GM12878 (cell line): ENCODE measurements around the gene SOS1. TPM values are rescaled to one million over a fixed set of nuclear protein-coding genes. Genes with fewer than 3 reads are reported as not detected.

ENCODE experiments used
- ATAC-seq: fragments of 200-7000 bp; cut with Tn5 transposase; 3 replicates; pipeline ENCODE4 v1.9.1; 2020; ENCODE audit warnings: mild to moderate bottlenecking, moderate library complexity
- BruUV-seq: library from RNA; stranded (reverse); fragments of 400-500 nt; replicated peaks from 2 replicates; lab custom pipeline; 2021; lab: Mats Ljungman, UMichigan
- CTCF ChIA-PET: fragments of 300-600 bp; sonication (Branson Sonifier 250); formaldehyde crosslinking; extraction: SDS; loops from one replicate; lab custom pipeline; 2021; ENCODE audit warnings: inconsistent platforms; lab: Yijun Ruan, JAX
- POLR2A ChIA-PET: fragments of 350-600 bp; formaldehyde crosslinking; extraction: SDS; loops from one replicate; lab custom pipeline; 2021; ENCODE audit warnings: inconsistent platforms; lab: Charles Lee
- RAD21 ChIA-PET: fragments of 300-600 bp; sonication (Branson Sonifier 250); formaldehyde crosslinking; loops from one replicate; lab custom pipeline; 2023; ENCODE audit warnings: antibody characterized with exemption; ENCODE audit not compliant: unreplicated experiment; lab: Charles Lee
- SMC1A ChIA-PET: fragments of 300-600 bp; sonication (Branson Sonifier 250); formaldehyde crosslinking; loops from one replicate; lab custom pipeline; 2023; ENCODE audit not compliant: unreplicated experiment, uncharacterized antibody; lab: Charles Lee
- DNase-seq: peaks from one replicate; pipeline ENCODE4 v3.0.0-alpha.2; 2011; ENCODE audit warnings: low read depth, low spot score
- FAIRE-seq: peaks from 3 replicates; lab custom pipeline; 2011; peaks lifted over from hg19 to GRCh38; lab: Jason Lieb, UNC
- H2AFZ ChIP-seq: 2 replicates; pipeline ENCODE4 v1.6.0; 2011; ENCODE audit warnings: low read depth, low read length, control low read depth; ENCODE audit not compliant: control insufficient read depth
- H3K27ac ChIP-seq: 2 replicates; pipeline ENCODE4 v1.5.1; 2011; ENCODE audit warnings: control low read depth; ENCODE audit not compliant: control insufficient read depth, insufficient read depth
- H3K27me3 ChIP-seq, 2 experiments: replicated peaks in 1 of 2; 2 replicates each; pipeline versions ENCODE4 v1.6.0 to v1.6.1; 2011; ENCODE audit warnings: low read length in 1 of 2; ENCODE audit not compliant: control insufficient read depth in 2 of 2, insufficient read depth in 2 of 2
- H3K36me3 ChIP-seq, 2 experiments: 2 replicates each; pipeline ENCODE4 v1.5.1; 2011; ENCODE audit warnings: low read length in 1 of 2; ENCODE audit not compliant: control insufficient read depth in 2 of 2, insufficient read depth in 2 of 2
- H3K4me1 ChIP-seq: 2 replicates; pipeline ENCODE4 v1.6.1; 2011; ENCODE audit warnings: mild to moderate bottlenecking, low read length, moderate library complexity, mixed read lengths; ENCODE audit not compliant: control insufficient read depth, insufficient read depth
- H3K4me2 ChIP-seq: 2 replicates; pipeline ENCODE4 v1.6.0; 2011; ENCODE audit warnings: control low read depth; ENCODE audit not compliant: control insufficient read depth, insufficient read depth
- H3K4me3 ChIP-seq: fragments of 200-600 bp; sonication (generic); 2 replicates; pipeline ENCODE4 v1.5.1; 2016
- H3K79me2 ChIP-seq: 2 replicates; pipeline ENCODE4 v1.6.0; 2011; ENCODE audit warnings: low read length; ENCODE audit not compliant: control insufficient read depth, insufficient read depth
- H3K9ac ChIP-seq: 2 replicates; pipeline ENCODE4 v1.8.0; 2011; ENCODE audit warnings: low read length, control low read depth, mixed read lengths; ENCODE audit not compliant: control insufficient read depth, insufficient read depth
- H3K9me3 ChIP-seq: replicated peaks from 3 replicates; pipeline ENCODE4 v1.5.1; 2011; ENCODE audit warnings: mild to moderate bottlenecking, low read length; ENCODE audit not compliant: control insufficient read depth, insufficient read depth
- H4K20me1 ChIP-seq: 2 replicates; pipeline ENCODE4 v1.6.0; 2011; ENCODE audit not compliant: control insufficient read depth, insufficient read depth
- BCLAF1 ChIP-seq: fragments of 450-650 bp; IDR thresholded peaks from 2 replicates; pipeline ENCODE4 v1.6.1; 2017; ENCODE audit warnings: antibody characterized with exemption, mild to moderate bottlenecking, moderate library complexity
- CEBPB ChIP-seq, 2 experiments: fragments of 150-350 bp in 1 of 2; IDR thresholded peaks; 2 replicates each; pipeline ENCODE4 v1.6.1; 2012 to 2014; ENCODE audit warnings: low read depth in 2 of 2, low read length in 2 of 2, borderline replicate concordance in 1 of 2, inconsistent platforms in 1 of 2
- CHD1 ChIP-seq: IDR thresholded peaks from 2 replicates; pipeline ENCODE4 v1.6.1; 2012; ENCODE audit warnings: low read depth, low read length, improper control_type of control experiment
- CHD2 ChIP-seq: IDR thresholded peaks from 2 replicates; pipeline ENCODE4 v1.6.1; 2011; ENCODE audit warnings: low read depth, low read length, improper control_type of control experiment, borderline replicate concordance
- E4F1 ChIP-seq: fragments of 450-650 bp; IDR thresholded peaks from 2 replicates; pipeline ENCODE4 v1.6.1; 2018; ENCODE audit warnings: borderline replicate concordance, mild to moderate bottlenecking; ENCODE audit not compliant: partially characterized antibody
- HSF1 ChIP-seq: fragments of 150-350 bp; IDR thresholded peaks from 2 replicates; pipeline ENCODE4 v1.6.1; 2014; ENCODE audit warnings: mild to moderate bottlenecking, low read depth, low read length
- IKZF1 ChIP-seq: fragments of 450-650 bp; conservative IDR thresholded peaks from 2 replicates; pipeline ENCODE4 v1.6.1; 2017; ENCODE audit warnings: antibody characterized with exemption, mild to moderate bottlenecking
- IRF5 ChIP-seq: fragments of 450-650 bp; IDR thresholded peaks from 2 replicates; pipeline ENCODE4 v1.6.1; 2017; ENCODE audit warnings: borderline replicate concordance
- NFYA ChIP-seq: IDR thresholded peaks from 2 replicates; pipeline ENCODE4 v1.6.1; 2011; ENCODE audit warnings: low read depth, mild to moderate bottlenecking, low read length, improper control_type of control experiment, borderline replicate concordance
- PAX8 ChIP-seq: fragments of 450-650 bp; IDR thresholded peaks from 2 replicates; pipeline ENCODE4 v1.6.1; 2017; ENCODE audit warnings: mild to moderate bottlenecking, moderate library complexity
- POU2F2 ChIP-seq: IDR thresholded peaks from 3 replicates; pipeline ENCODE4 v1.6.1; 2011; ENCODE audit warnings: low read depth, mild to moderate bottlenecking, low read length, borderline replicate concordance
- RAD21 ChIP-seq: IDR thresholded peaks from 2 replicates; pipeline ENCODE4 v1.6.1; 2011; ENCODE audit warnings: mild to moderate bottlenecking, low read depth, low read length, moderate library complexity; ENCODE audit not compliant: insufficient read depth
- SIX5 ChIP-seq: IDR thresholded peaks from 2 replicates; pipeline ENCODE4 v1.6.1; 2011; ENCODE audit warnings: mild to moderate bottlenecking, low read depth, low read length, moderate library complexity; ENCODE audit not compliant: severe bottlenecking
- TCF12 ChIP-seq: IDR thresholded peaks from 2 replicates; pipeline ENCODE4 v1.6.1; 2011; ENCODE audit warnings: low read depth, mild to moderate bottlenecking, low read length
- YBX1 ChIP-seq: fragments of 450-650 bp; IDR thresholded peaks from 2 replicates; pipeline ENCODE4 v1.6.1; 2016; ENCODE audit warnings: antibody characterized with exemption
- in situ Hi-C: fragments of 300-500 bp; cut with MboI; formaldehyde crosslinking; loops from 9 replicates; pipeline ENCODE4 v1.14.3; 2018; ENCODE audit warnings: mixed read lengths
- intact Hi-C: fragments of 100-400 bp; cut with micrococcal nuclease; formaldehyde crosslinking; loops from one replicate; pipeline ENCODE4 v1.14.2; 2022; ENCODE audit not compliant: unreplicated experiment
- polyA plus RNA-seq, 11 experiments: library from polyadenylated mRNA; depleted of rRNA in 4 of 11; unstranded in 6 of 11; stranded (reverse) in 5 of 11; fragments of >200 nt; fragmentation: Nextera tagmentation in 4 of 11; fragmentation: Illumina TruSeq in 1 of 11; extraction: Ambion mirVana in 4 of 11; extraction: Trizol in 1 of 11; gene quantifications; 1 replicate in 1 of 11; 2 replicates in 10 of 11; pipeline versions ENCODE4 v1.2.1 to v1.2.3, GENCODE V29; 2011 to 2016; ENCODE audit warnings: inconsistent platforms in 2 of 11, missing spikeins in 2 of 11, low read depth in 1 of 11
- total RNA-seq, 4 experiments: library from RNA; depleted of rRNA in 3 of 4; stranded (reverse); fragments of >200 nt in 3 of 4; fragmentation: Illumina TruSeq in 1 of 4; extraction: Trizol in 1 of 4; gene quantifications; 2 replicates each; pipeline versions ENCODE4 v1.2.1 to v1.2.3, GENCODE V29; 2013 to 2021

Gene SOS1
- total and polyA plus RNA-seq, 10 of the 15 experiments (the other 5 are each of a cell fraction or from before 2014, with no cell fraction given) = 2.1 to 24.1 (median 8.5) TPM

- TF ChIP-seq CEBPB (IDR thresholded peaks at IDR 0.05; ENCODE audit: borderline replicate concordance in 1 of 2, low read depth in 2 of 2, low read length in 2 of 2) (no peak), SIX5 (no peak), BCLAF1 (no peak), RAD21 (no peak)
Measured at GRCh38 chr2:39018638-39019037, 102.2 kb downstream of the SOS1 start (continued).

- H3K4me1 ChIP-seq = no peaks in the 10 kb centered on the region
- no peaks in the 10 kb centered on the region for H3K79me2 ChIP-seq
- no TSS peak for BruUV-seq
- intact Hi-C loops (no loop called here), in situ Hi-C loops (no loop called here)
- no peak overlapping the region for H3K4me3 ChIP-seq
- H3K36me3 ChIP-seq = peaks cover 0 to 3% of the 10 kb centered on the region in 2 experiments; a peak in 1 of 4 replicates
- no peaks in the 10 kb centered on the region for H3K9me3 ChIP-seq
- SMC1A ChIA-PET = interaction anchor here (1.4 to 2.1 kb wide), 3 partner anchors 9 to 213 kb away, joined by 3 to 6 read pairs (median 5); no protein-coding TSS in a partner anchor
- RAD21 ChIA-PET = no interaction called here
- no peaks in the 10 kb centered on the region for H4K20me1 ChIP-seq
- CTCF ChIA-PET = interaction anchor here (1.3 to 3.8 kb wide), 3 partner anchors 29 to 212 kb away, joined by 3 to 12 read pairs (median 6); no protein-coding TSS in a partner anchor
- no peaks in the 10 kb centered on the region for H3K27me3 ChIP-seq
- ATAC-seq (no peak), FAIRE-seq (no peak), DNase-seq (no peak)
- no peak overlapping the region for H2AFZ ChIP-seq
- POLR2A ChIA-PET = no interaction called here
- H3K27ac ChIP-seq = no peak overlapping the region
- H3K9ac ChIP-seq = no peak overlapping the region
- H3K4me2 ChIP-seq = no peak overlapping the region
- TF ChIP-seq YBX1 (no peak), TCF12 (no peak), E4F1 (no peak), PAX8 (no peak), NFYA (no peak), IRF5 (no peak), POU2F2 (no peak), CHD1 (no peak), IKZF1 (no peak), CHD2 (no peak), HSF1 (no peak)
Measured at GRCh38 chr2:39017334-39017733, 103.5 kb downstream of the SOS1 start.
